ENCODE measurements around the gene TNS3.
A peak's percentile ranks its signal among the peaks of the same experiment; 100 is the strongest.
"Not testable (repeated sequence)": the region's sequence is repeated elsewhere in the genome, so short reads cannot be mapped to it uniquely, and the experiment has no call there.

TNS3 gene

DNA sequence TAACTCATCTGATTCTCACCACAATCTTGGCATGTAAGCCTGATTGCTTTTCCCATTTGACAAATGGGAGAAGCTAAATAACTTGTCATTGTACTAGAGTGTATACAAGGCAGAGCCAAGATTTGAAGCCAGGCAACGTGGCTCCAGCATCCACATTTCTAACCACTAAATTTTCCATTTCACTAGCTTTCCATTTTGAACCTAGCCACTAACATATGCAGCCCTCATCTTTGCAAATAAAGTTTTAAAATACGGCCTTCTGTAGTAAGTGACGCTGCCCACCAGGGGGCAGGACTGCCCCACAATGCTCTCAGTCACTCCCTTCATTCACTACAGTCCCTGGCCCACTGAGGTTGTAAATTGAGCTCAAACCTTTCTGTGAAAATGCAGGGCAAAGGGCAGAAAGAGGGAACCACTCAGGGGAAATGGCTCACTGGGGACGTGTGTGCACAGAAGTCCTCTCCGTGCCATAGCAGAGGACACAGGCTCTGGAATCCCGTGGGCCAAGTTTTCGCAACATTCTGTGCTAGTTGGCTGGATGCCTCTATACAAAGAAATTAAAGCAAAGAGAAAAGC is 315.7 kb downstream of the TNS3 start:
- no peak for DNase-seq

DNA sequence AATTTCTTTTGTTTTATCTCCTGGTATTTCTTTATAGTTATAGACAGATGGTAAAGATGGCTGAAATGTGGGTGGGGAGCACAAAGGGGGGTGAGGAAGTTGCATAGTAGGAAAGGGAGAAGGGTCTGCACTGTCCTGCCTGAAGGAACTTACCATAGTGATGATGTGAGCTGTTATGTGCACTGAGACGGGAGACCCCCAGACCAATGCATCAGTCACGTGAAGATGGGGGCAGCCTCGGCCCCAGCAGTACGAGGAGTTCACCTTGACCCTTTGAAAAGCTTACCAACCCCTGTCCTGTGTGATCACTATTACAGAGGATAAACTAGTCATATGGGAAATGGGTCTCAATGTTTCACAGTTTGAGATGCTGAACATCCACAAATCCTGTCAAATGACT is 316.3 kb downstream of the TNS3 start:
- no peak for DNase-seq

DNA sequence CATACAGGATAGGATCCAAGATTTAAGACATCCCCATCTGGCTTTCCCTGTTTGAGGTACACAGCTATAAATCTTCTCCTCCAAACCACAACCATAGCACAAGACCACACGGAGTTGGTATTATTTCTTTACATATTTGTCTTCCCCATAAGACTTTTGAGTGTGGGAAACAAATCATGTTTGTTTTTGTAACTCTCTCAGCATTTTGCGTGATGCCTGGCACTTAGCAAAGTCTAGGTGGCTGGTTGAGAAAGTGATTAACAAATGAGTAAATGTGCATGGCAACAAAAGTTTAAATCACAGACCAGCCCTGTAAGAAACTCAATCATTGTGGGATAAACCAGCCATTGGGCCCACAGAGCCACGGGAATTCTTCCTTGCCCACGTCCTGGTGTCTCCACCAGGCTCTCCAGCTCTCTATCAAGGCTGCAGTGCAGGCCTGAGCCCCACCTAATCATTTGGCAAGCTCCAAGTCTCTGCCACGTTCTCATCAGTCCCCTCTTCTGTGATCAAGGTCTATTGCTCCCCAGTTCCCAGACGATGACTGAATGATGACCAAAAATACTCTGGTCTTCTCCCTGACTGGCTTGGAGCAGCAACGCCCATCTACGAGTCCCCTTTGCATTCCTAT is 317.8 kb downstream of the TNS3 start:
- DNase-seq = no peak

DNA sequence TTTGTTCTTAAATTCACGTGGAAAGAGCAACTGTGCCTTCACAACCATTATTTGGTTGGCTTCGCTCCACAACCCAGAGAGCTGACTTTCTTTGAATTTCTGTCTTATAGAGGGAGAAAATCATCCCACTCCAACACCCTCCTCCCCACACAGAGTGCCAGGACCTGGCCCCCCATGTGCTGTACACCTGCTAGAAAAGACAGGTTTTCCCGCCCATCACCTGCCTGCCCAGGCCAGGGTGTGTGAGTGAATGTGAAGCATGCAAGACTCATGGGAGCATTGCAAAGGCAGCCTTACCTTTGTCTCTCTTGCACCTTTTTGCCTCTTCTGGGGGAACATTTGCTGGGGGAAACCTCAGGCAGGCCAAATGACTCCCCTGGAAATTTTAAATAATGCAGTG is 319.0 kb downstream of the TNS3 start:
- no peak for DNase-seq

DNA sequence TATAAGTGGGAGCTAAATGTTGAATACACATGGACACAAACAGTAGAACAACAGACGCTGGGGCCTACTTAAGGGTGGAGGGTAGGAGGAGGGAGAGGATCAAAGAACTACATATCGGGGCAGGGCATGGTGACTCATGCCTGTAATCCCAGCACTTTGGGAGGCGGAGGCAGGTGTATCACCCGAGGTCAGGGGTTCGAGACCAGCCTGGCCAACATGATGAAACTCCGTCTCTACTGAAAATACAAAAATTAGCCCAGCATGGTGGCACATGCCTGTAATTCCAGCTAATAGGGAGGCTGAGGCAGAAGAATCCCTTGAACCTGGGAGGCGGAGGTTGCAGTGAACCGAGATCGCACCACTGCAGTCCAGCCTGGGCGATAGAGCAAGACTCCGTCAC is 319.8 kb downstream of the TNS3 start:
- not testable (repeated sequence) for DNase-seq

DNA sequence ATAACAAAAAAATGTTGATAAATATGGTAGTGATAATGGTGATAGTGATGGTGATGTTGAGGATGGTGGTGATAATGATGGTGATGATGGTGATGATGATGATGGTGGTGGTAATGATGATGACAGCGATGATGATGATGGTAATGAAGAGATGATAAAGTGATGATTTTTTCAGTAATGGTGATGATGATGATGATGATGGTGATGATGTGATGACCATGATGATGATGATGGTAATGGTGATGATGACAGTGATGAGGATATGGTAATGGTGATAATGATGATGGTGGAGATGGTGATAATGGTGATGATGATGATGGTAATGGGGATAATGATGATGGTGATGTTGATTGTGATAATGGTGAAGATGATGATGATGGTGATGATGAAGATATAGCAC is 321.6 kb downstream of the TNS3 start:
- no peak for DNase-seq

DNA sequence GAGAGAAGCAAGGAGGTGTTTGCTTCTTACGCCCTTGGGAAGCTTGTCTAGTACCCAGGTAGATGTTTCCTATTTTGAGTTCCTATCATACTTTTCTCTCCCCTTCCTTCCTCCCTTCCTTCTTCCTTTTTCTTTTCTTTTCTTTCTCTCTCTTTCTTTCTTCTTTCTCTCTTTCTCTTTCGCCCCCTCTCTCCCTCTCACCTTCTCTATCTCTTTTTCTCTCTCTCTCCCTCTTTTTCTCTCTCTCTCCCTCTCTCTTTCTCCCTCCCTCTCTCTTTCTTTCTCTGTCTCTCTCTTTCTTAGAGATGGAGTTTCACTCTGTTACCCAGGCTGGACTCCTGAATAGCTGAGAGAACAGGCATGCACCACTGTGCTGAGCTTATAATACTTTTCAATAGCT is 322.2 kb downstream of the TNS3 start:
- DNase-seq = no peak

DNA sequence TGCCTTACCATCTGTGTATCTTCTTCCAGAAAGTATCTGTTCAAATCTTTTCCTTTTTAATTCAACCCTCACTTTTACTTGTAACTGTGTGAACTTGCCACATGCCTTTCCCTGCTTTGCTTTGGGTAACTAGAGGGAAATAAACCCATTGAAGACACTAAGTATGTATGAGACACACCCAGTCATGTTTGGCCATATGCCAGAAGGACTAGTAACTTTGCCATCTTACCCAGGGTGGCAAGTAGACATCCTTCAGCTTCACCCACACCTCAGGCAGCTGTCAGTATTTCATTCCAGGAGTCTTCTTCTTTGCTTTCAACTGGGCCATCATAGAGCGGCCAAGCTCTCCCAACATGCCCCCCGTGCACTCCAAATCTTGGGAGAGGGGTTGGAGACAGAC is 323.1 kb downstream of the TNS3 start:
- no peak for DNase-seq

DNA sequence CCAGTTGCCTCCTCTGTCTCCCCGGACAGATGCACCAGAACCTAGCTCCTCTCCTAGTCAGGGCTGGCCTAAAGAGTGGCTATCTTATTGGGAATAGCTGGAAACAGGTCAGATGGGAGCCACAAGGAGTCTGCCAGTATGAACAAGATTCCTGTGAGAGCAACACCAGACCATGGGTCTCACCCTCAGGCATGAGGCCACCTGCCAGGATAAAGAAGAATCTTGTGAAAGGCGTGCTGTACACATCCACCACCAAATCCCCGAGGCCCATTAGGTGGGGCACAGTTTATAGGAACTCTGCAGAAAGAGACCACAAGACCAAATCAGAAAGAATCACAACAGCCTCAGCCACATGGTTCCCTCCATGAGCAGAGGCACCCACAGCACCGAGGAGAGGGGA is 325.9 kb downstream of the TNS3 start:
- no peak for DNase-seq

DNA sequence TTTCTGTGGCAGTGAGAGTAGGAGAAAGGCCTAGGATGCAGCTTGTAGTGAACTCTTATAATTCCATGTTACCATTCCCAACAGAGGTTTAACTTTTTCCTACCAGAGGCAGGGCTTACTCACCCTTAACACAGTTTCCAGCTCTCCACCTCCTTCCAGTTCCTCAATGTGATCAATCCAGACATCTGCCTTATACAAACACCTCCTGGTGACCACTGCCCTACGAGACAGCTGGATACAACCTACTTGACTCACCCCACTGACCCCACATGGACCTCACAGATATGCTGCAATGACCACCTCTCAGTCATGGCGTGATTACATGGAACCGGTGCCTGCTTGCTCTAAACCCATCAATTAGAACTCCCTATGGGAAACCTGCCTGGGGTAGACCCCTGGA is 326.5 kb downstream of the TNS3 start:
- DNase-seq = no peak

DNA sequence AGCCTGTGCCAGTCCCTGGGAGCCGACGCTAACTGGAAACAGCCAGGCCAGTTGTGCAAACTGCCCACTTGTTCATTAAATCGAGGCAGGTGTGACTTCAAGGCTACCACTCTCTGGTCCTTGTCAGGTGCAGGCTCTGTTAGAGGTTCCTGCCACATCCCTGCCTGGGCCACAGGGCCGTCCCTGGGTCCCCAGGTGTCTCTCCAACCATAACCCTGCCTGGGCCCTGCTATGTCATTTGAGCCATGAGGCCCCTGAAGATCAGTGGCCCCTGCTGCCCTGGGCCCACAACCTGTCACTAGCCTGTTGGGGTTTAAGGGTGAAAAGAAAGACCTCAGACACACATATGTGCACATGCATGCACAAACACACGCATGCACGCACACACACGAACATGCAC is 326.9 kb downstream of the TNS3 start:
- no peak for DNase-seq

DNA sequence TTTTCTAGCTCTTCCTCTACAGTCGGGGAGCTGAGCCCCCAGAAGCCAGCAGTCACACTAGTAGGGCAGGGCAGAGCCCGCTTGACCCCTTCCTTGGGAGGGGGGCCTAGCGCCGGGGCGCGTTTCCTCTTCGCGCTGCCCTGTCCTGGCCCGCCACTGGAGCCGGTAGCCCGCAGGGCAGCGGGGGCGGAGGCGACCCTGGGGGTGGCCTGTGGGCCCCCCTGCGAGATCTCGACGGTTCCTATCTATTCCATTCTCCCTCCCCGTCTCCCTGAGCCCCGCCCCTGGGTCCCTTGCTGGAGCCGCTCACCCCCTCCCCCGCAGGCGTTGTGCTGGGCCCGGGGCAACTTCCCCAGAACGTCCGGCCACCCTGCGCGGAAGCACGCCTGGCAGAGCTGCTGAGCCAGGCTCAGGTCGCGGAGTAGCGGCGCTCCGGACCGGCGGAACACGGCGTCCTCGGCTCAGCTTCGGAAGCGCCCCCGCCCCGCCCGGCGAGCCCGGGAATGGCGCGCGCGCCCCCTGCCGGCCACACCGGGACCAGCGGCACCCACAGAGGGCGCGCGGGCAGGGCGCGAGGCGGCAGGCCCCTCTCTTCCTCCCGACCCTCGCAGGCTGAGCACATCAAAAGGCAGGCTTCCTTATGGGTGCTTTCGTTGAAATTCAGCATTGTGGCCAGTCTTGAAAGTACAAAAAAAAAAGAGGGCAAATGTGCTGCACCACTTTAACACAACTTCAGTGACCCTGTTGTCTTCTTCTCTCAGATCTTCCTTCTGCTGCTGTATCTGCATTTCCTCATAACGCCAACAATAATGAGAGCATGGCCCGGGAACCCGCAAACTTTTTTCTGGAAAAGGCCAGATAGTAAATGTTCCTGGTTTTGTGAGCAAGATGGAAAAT is 327.6 kb downstream of the TNS3 start:
- peak; percentile 35 for DNase-seq

DNA sequence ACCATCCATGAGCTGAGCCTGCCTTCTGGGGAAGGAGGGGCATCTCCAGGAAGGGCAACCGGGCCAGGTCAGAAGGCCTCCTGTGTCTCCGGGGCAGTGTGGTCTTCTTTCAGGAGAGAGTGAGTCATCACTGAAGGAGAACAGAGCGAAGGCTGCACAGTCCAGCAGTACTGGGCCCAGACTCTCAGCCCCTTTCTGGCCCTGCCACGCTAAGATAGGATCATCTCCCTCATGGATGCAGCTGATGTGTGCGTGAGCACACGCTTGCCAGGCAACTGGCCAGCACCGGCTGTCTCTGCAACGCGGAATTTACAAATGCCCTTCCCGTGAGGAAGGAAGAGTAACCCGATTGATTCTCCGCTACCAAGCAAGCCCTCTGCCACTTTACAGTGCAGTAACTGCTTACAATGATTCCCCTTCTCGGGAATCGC is 328.2 kb downstream of the TNS3 start:
- DNase-seq = no peak

DNA sequence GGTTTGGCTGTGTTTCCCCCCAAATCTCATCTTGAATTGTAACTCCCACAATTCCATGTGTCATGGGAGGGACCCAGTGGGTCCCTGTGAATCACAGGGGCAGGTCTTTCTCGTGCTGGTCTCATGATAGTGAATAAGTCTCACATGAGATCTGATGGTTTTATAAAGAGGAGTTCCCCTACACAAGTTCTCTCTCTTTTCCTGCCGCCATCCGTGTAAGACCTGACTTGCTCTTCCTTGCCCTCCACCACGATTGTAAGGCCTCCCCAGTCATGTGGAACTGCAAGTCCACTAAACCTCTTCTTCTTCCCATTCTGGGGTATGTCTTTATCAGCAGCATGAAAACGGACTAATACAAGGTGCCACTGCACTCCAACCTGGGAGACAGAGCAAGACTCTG is 329.2 kb downstream of the TNS3 start:
- no peak for DNase-seq

DNA sequence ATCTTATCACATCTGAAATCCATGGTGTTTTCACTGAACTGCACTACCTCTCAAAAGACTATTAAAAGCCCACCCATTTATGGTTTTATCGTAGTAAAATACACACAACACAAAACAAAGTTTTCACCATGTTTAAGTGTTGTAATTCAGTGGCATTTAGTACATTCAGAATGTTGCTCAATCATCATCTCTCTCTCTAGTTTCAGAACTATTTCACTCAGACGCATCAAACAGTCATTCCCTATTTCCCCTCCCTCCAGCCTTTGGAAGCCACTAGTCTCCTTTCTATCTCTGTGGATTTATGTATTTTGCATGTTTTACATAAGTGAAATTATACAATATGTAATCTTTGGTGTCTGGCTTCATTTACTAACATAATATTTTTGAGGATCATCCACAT is 332.6 kb downstream of the TNS3 start:
- no peak for DNase-seq

DNA sequence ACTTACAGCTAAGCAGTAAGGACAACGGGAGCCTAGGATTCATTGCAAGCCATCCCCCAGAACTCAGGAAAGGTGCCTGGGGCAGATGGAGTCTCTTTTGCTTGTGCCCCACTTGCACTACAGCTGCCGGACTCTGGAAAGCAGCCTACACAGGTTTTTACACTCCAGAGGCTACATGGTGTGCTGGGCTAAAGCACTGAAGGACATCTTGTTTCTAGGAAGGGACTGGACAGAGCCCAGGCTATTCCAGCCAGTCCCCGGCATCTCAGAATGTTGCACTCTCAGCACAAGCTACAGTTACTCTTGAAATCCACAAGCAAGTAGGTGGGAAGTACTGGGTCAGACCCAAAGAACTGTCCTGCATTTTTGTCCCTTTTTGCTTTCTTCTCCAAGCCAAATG is 333.1 kb downstream of the TNS3 start:
- DNase-seq = no peak

DNA sequence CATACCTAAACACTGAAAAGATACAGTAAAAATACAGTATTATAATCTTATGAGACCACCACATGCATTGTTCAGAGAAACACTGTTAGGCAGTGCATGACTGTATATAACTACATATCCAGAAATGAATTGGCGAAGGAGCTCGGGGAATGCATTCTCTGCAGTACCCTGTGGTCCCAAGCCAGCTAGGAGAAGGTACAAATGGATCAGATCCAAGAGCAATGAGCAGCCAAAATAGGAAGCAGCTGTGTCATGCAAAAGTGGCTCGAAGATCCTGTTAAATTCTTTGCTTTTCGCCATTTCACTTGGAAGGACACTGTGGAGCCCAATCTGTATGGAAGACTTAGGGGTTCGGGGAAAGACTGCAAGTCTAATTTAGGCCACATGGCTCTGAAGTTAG is 334.8 kb downstream of the TNS3 start:
- DNase-seq = no peak

DNA sequence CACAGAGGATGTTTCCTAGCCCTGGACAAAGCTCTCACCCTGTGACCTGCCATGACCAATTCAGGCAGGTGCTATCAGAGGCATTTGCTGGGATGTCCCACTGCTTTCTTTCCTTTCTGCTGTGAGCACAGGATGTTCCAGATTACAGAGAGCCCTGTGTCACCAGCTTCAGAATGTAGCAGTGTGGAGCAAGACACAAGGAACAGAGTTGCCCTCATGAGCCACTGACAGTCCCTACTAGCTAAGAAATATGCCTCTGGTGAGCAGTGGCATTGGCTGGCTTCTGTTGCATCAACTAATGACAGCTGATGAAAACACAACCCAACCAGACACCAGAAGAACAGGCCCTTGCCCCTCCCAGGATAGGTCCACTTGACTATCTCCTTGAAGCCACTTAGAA is 337.2 kb downstream of the TNS3 start:
- DNase-seq = no peak

DNA sequence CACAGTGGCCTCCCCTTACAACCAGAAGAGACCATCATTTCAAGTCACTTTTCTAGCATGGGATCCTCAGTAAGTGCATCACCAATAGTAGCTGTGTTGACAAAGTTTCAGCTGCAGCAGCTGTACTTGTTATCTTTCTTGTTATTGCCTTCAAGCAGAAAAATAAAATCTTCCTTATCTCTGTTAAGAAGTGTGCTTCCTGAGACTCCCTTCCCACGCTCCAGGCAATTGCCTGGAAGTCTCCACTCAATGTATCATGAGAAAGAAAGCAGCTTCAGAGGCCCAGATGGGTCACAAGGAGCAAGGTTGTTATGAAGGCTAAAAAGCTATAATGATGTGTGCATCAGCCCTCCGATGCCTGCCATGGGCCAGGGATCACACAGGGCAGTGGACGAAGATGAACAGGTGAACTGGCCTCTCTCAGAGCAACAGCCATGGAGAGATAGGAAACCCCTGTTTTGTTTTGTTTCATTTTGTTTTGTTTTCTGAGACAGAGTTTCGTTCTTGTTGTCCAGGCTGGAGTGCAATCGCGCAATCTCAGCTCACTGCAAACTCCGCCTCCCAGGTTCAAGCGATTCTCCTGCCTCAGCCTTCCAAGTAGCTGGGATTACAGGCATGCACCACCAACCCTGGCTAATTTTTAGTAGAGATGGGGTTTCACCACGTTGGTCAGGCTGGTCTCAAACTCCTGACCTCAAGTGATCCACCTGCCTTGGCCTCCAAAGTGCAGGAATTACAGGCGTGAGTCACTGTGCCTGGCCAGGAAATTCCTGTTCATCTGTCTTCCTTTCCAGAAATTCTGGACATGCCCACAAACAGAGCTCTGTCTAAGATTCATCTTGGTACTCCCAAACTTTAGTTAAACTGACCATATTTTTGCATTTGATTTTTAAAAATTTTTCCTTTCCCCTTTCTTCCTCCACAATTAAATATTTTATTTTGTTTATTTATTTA is 340.5 kb downstream of the TNS3 start:
- DNase-seq = no peak

DNA sequence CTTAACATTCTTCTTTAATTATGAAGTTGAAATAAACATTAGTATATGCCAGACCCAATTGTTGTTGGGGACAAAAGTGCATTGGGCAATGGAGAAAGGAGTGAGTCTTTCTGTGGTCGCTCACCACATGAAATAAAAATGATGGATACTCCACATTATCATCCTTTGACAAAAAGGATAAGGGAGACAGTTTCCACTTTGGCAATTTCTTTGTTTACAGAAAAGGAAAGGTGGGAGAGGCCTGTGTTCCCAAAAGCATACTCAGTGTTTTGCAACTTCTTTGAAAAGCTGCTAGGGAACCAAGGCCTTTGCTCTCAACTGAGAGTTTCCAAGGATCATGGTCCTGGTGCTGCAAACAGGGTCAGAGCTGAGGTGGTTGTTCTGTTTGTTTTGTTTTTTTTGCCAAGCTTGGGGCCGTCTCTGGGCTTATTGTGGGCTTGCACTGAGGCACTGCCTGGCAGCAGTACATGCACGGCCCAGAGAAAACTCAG is 341.9 kb downstream of the TNS3 start:
- no peak for DNase-seq

DNA sequence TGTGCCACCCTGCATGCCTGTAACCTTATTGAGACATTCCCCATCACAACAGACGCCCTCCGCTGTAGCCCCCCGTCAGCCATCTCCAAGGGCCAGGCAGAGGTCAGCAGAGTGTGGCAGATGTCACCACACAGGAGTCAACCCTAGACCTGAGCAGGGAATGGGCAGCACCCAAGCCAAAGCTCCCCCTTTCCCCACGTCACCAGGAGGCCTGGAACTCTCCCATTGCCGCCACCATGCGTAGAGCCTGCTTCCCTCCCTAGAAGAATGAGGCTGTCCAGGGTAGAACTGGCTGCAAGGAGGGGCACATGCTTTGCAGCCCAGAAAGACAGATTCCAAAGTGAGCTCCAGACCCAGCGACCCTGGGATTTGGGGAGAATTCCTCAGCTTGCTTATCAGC is 342.9 kb downstream of the TNS3 start:
- no peak for DNase-seq

DNA sequence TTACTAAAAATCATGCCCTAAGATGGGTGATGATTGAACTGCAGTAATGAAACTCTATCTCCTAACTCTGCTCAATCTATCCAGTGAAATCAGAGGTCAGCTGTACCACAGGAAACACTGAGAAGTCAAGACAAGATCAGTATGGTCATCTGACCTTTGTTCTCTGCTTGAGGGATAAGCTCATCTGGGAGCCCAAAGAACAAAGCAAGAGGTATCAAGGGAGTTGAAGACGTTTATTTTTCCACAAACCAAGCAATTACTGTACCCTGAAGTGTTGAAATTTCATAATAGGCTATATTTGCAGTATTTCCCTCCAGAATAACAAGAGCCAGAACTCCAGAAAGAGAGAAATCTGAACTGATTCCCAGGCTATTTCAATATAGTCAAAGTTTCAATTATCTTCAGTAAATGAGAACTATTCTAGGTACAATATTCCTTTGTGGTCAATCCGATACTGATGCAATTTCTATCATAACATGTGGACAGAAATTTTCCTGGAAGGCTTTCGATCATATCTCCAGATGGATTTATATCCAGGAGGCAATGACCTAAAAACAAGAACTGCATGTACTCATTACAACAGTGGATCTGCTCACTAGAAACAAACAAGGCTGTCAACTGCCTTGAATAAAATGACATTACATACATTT is 345.3 kb downstream of the TNS3 start:
- no peak for DNase-seq

All from activated naive CD4-positive, alpha-beta T cell treated with anti-CD3 and anti-CD28 coated beads, Interleukin-2, amount 50 U/mL, for 16 hours (primary cell).